Neural progenitor cell (in vitro differentiated cells): Measurements from ENCODE around the gene PTTG1IP. TPM values are rescaled to one million over a fixed set of nuclear protein-coding genes. Genes with fewer than 3 reads are reported as not detected.
A peak's percentile ranks its signal among the peaks of the same experiment; 100 is the strongest.

ENCODE experiments used
- DNase-seq: peaks from one replicate; pipeline ENCODE4 v3.0.0-alpha.2; 2016; ENCODE audit warnings: low spot score
- H2AFZ ChIP-seq: fragments of 200-600 bp; sonication (generic); replicated peaks from 2 replicates; pipeline ENCODE4 v1.6.1; 2016; ENCODE audit warnings: antibody characterized with exemption
- H3F3A ChIP-seq: fragments of 200-600 bp; sonication (generic); 2 replicates; pipeline ENCODE4 v1.6.1; 2016; ENCODE audit warnings: antibody characterized with exemption, low read depth
- H3K27ac ChIP-seq: fragments of 200-600 bp; sonication (generic); 2 replicates; pipeline ENCODE4 v1.5.1; 2016; ENCODE audit warnings: mild to moderate bottlenecking
- H3K27me3 ChIP-seq: fragments of 200-600 bp; sonication (generic); 2 replicates; pipeline ENCODE4 v1.6.1; 2016; ENCODE audit warnings: mild to moderate bottlenecking, moderate library complexity
- H3K36me3 ChIP-seq: fragments of 200-600 bp; sonication (generic); 2 replicates; pipeline ENCODE4 v1.5.1; 2016
- H3K4me1 ChIP-seq: fragments of 200-600 bp; sonication (generic); 2 replicates; pipeline ENCODE4 v1.6.1; 2016; ENCODE audit warnings: mixed run types
- H3K4me2 ChIP-seq: fragments of 200-600 bp; sonication (generic); 2 replicates; pipeline ENCODE4 v1.6.1; 2016
- H3K4me3 ChIP-seq: fragments of 200-600 bp; sonication (generic); 2 replicates; pipeline ENCODE4 v1.5.1; 2016
- H3K79me2 ChIP-seq: fragments of 200-600 bp; sonication (generic); 2 replicates; pipeline ENCODE4 v1.6.1; 2016; ENCODE audit warnings: low read depth
- H3K9ac ChIP-seq: fragments of 200-600 bp; sonication (generic); 2 replicates; pipeline ENCODE4 v1.6.1; 2016
- H3K9me3 ChIP-seq: fragments of 200-600 bp; sonication (generic); 2 replicates; pipeline ENCODE4 v1.5.1; 2016; ENCODE audit warnings: low read depth
- H4K20me1 ChIP-seq: fragments of 200-600 bp; sonication (generic); 2 replicates; pipeline ENCODE4 v1.6.1; 2016; ENCODE audit warnings: low read depth
- H3K27ac Mint-ChIP-seq: 3 replicates; pipeline ENCODE4 v1.8.0; 2021; ENCODE audit warnings: mixed read lengths
- H3K27me3 Mint-ChIP-seq: 2 replicates; pipeline ENCODE4 v1.8.0; 2022; ENCODE audit warnings: low read depth, mild to moderate bottlenecking, inconsistent platforms, moderate library complexity, mixed read lengths; ENCODE audit not compliant: insufficient read depth
- H3K36me3 Mint-ChIP-seq: 3 replicates; pipeline ENCODE4 v1.8.0; 2021; ENCODE audit warnings: mixed read lengths
- H3K4me1 Mint-ChIP-seq: 3 replicates; pipeline ENCODE4 v1.8.0; 2021; ENCODE audit warnings: mixed read lengths
- H3K4me3 Mint-ChIP-seq: 3 replicates; pipeline ENCODE4 v1.8.0; 2021; ENCODE audit warnings: mild to moderate bottlenecking, moderate library complexity, mixed read lengths
- H3K9me3 Mint-ChIP-seq: 3 replicates; pipeline ENCODE4 v1.8.0; 2020; ENCODE audit warnings: mixed read lengths
- EZH2 ChIP-seq: fragments of 200-600 bp; sonication (generic); IDR thresholded peaks from 2 replicates; pipeline ENCODE4 v1.6.1; 2017; ENCODE audit warnings: antibody characterized with exemption, mild to moderate bottlenecking, moderate library complexity
- EZH2phosphoT487 ChIP-seq: fragments of 200-600 bp; sonication (generic); IDR thresholded peaks from 2 replicates; pipeline ENCODE4 v1.6.1; 2017; ENCODE audit warnings: antibody characterized with exemption
- total RNA-seq: library from RNA; depleted of rRNA; stranded (reverse); fragments of >200 nt; gene quantifications from 2 replicates; pipeline ENCODE4 v1.2.3, GENCODE V29; 2015; ENCODE audit warnings: low replicate concordance
- TF ChIP-seq, protein P1 (sequence below): fragments of 200-600 bp; sonication (generic); IDR thresholded peaks from 2 replicates; pipeline ENCODE4 v1.5.1; 2017; ENCODE audit warnings: antibody characterized with exemption, mild to moderate bottlenecking

The PTTG1IP gene
- total RNA-seq, 1 donor from 2014 or later = 162 TPM

DNA sequence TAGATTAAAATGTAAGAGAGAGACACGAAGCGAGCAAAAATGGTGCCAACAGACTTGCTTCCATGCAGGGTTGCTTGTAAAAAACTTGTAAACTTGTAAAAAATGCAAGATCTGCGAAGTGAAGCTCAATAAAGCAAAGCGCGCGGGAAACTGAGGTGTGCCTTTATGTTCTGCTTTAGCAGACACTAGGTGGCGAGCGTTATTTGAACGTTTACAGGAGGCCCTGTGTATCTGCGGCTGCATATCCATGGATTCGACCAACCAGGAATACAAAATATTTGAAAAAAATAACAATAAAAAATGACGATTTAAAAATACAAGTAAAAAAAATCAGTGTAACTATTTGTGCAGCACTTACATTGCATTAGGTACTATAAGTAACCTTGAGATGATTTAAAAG, 73.4 kb downstream of the PTTG1IP start:
- Histone ChIP-seq H2AFZ (no peak overlapping the region), H3K4me1 (peaks cover 19% of the 10 kb centered on the region), H3K27me3 (no peaks in the 10 kb centered on the region), H3F3A (peaks cover 28% of the 10 kb centered on the region), H3K4me2 (peak overlapping the region; percentile 98), H4K20me1 (peaks cover 29% of the 10 kb centered on the region), H3K36me3 (peaks cover 10% of the 10 kb centered on the region), H3K9ac (no peak overlapping the region), H3K9me3 (no peaks in the 10 kb centered on the region), H3K79me2 (peaks cover 79% of the 10 kb centered on the region), H3K4me3 (peak overlapping the region; percentile 90), H3K27ac (no peak overlapping the region)
- Mint-ChIP-seq H3K4me3 (peak overlapping the region; percentile 100), H3K9me3 (no peaks in the 10 kb centered on the region), H3K36me3 (peaks cover 43% of the 10 kb centered on the region), H3K4me1 (peaks cover 27% of the 10 kb centered on the region), H3K27ac (no peak overlapping the region), H3K27me3 (peaks cover 7% of the 10 kb centered on the region)
- no peak for TF ChIP-seq EZH2phosphoT487
- TF ChIP-seq, protein P1, sequence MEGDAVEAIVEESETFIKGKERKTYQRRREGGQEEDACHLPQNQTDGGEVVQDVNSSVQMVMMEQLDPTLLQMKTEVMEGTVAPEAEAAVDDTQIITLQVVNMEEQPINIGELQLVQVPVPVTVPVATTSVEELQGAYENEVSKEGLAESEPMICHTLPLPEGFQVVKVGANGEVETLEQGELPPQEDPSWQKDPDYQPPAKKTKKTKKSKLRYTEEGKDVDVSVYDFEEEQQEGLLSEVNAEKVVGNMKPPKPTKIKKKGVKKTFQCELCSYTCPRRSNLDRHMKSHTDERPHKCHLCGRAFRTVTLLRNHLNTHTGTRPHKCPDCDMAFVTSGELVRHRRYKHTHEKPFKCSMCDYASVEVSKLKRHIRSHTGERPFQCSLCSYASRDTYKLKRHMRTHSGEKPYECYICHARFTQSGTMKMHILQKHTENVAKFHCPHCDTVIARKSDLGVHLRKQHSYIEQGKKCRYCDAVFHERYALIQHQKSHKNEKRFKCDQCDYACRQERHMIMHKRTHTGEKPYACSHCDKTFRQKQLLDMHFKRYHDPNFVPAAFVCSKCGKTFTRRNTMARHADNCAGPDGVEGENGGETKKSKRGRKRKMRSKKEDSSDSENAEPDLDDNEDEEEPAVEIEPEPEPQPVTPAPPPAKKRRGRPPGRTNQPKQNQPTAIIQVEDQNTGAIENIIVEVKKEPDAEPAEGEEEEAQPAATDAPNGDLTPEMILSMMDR = peak; percentile 44
- DNase-seq = peak; percentile 52

DNA sequence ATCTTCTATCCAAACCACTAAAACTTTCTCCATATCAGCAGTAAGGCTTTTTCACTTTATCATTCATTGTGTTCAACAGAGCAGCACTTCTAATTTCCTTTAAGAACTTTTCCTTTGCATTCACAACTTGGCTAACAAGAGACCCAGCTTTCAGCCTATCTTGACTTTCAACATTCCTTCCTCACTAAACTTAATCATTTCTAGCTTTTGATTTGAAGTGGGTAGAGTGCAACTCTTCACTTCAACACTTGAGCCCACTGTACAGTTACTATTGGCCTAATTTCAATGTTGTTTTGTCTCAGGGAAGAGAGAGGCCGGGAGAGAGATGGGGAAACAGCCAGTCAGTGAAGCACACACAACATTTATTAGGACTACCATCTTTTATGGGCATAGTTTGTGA, 73.8 kb downstream of the PTTG1IP start:
- Mint-ChIP-seq H3K27me3 (peaks cover 6% of the 10 kb centered on the region), H3K9me3 (no peaks in the 10 kb centered on the region), H3K4me1 (peaks cover 27% of the 10 kb centered on the region), H3K27ac (no peak overlapping the region), H3K4me3 (peak overlapping the region; percentile 100), H3K36me3 (peaks cover 40% of the 10 kb centered on the region)
- peaks cover 19% of the 10 kb centered on the region for H3K4me1 ChIP-seq
- no peak overlapping the region for H3K4me3 ChIP-seq
- H3K36me3 ChIP-seq = peaks cover 10% of the 10 kb centered on the region
- no peak overlapping the region for H3K9ac ChIP-seq
- TF ChIP-seq, protein P1 = no peak
- no peak for TF ChIP-seq EZH2
- no peak for TF ChIP-seq EZH2phosphoT487
- peaks cover 28% of the 10 kb centered on the region for H3F3A ChIP-seq
- no peak overlapping the region for H3K27ac ChIP-seq
- no peak for DNase-seq
- H3K4me2 ChIP-seq = no peak overlapping the region
- H3K79me2 ChIP-seq = peaks cover 84% of the 10 kb centered on the region
- H3K9me3 ChIP-seq = no peaks in the 10 kb centered on the region
- no peak overlapping the region for H2AFZ ChIP-seq
- H4K20me1 ChIP-seq = peaks cover 29% of the 10 kb centered on the region
- H3K27me3 ChIP-seq = no peaks in the 10 kb centered on the region

Other genes with a start within 250 kb of the PTTG1IP start
- not detected in 2 replicates for gene KRTAP10-9, start 246.6 kb downstream of the PTTG1IP start, total RNA-seq
- gene KRTAP10-10, start 236.3 kb downstream of the PTTG1IP start, total RNA-seq = not detected in 2 replicates
- not detected in 2 replicates for gene KRTAP10-11, start 227.3 kb downstream of the PTTG1IP start, total RNA-seq
- not detected in 2 replicates for gene KRTAP12-4, start 219.0 kb downstream of the PTTG1IP start, total RNA-seq
- not detected in 2 replicates for gene KRTAP12-3, start 215.8 kb downstream of the PTTG1IP start, total RNA-seq
- not detected in 2 replicates for gene KRTAP12-2, start 206.8 kb downstream of the PTTG1IP start, total RNA-seq
- not detected in 2 replicates for gene KRTAP12-1, start 191.5 kb downstream of the PTTG1IP start, total RNA-seq
- gene KRTAP10-12, start 176.5 kb downstream of the PTTG1IP start, total RNA-seq = not detected in 2 replicates
- not detected in 2 replicates for gene TSPEAR, start 162.1 kb downstream of the PTTG1IP start, total RNA-seq
- gene UBE2G2, start 71.9 kb downstream of the PTTG1IP start, total RNA-seq = 76.7 and 83.1 TPM in 2 replicates
- gene SUMO3, start 55.6 kb downstream of the PTTG1IP start, total RNA-seq = 117 and 135 TPM in 2 replicates
- 0.09 TPM in 1 of 2 replicates, not detected in the other for gene ITGB2, start 47.2 kb upstream of the PTTG1IP start, total RNA-seq
- 4.7 and 17.1 TPM in 2 replicates for gene SLX9, start 66.3 kb upstream of the PTTG1IP start, total RNA-seq
- 5.1 and 8.4 TPM in 2 replicates for gene ADARB1, start 200.9 kb upstream of the PTTG1IP start, total RNA-seq